ENCODE measurements around the gene METTL26. TPM values are rescaled to one million over a fixed set of nuclear protein-coding genes. Genes with fewer than 3 reads are reported as not detected.

Gene METTL26
- total RNA-seq, 4 donors from 2014 or later = 75.7 to 155 (median 111) TPM

DNA sequence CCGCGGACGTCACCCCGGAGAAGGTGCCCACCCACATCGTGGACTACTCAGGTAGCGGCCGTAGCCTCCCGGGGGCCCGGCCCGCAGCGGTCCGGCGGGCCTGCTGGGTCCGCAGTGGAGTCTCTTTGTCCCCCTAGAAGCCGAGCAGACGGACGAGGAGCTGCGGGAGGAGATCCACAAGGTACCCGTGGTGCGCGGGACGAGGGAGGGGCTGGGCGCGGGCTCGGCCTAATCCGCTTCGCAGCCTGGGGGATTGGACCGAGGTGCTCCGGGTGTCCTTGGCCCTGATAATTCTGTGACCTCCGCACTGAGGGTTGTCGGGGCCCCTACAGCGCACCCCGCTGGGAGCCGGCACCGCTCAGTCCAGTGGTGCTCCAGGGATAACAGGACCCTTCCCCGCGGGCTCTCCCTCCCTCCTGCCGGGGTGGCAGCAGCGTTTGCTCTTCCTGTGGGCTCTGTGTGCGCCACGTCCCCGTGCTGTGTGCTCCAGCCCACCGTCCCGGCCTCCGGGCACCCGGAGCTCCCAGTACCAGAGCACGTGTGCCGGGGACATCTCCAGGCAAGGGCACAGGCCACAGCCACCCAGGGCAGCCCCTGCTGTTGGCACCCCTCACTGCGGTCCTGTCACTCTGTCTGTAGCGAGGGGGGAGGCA lies 32.5 kb upstream of the METTL26 start:
- TF ChIP-seq, protein P1, sequence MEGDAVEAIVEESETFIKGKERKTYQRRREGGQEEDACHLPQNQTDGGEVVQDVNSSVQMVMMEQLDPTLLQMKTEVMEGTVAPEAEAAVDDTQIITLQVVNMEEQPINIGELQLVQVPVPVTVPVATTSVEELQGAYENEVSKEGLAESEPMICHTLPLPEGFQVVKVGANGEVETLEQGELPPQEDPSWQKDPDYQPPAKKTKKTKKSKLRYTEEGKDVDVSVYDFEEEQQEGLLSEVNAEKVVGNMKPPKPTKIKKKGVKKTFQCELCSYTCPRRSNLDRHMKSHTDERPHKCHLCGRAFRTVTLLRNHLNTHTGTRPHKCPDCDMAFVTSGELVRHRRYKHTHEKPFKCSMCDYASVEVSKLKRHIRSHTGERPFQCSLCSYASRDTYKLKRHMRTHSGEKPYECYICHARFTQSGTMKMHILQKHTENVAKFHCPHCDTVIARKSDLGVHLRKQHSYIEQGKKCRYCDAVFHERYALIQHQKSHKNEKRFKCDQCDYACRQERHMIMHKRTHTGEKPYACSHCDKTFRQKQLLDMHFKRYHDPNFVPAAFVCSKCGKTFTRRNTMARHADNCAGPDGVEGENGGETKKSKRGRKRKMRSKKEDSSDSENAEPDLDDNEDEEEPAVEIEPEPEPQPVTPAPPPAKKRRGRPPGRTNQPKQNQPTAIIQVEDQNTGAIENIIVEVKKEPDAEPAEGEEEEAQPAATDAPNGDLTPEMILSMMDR (IDR thresholded peaks at IDR 0.05) = no peak
- ATAC-seq (ENCODE audit: low FRiP score) = peak; percentile 12
- no peak for DNase-seq (ENCODE audit: low spot score)

DNA sequence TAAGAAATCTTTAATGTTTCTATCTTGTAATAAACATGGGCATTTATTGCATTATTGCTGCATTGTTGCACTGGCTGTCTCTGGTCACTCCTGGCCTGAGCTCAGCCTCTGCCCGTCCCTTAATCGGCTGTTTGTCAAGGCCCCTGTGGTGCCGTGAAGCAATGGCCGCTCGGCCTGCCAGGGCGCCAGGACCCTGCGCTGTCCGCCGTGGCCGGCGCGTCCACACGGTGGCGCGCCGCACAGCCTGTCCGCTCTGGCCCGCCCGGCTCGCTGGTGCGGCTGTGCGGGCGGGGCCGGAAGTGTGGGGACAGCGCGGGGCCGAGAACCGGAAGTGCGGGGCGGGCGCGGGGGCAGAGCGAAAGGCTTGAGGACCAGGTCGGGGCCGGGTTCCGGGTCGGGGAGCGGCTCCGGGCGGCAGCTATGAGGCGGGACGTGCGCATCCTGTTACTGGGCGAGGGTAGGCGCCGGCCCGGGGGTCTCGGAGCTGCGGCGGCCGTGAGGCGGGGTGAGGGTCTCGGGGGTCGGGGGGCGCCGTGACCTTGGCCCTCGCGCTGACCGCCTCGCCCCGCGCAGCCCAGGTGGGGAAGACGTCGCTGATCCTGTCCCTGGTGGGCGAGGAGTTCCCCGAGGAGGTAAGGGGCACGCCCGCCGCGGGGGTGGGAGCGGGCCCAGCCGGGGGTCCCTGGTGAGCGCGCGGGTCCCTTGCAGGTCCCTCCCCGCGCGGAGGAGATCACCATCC lies 31.8 kb upstream of the METTL26 start, which contains the start of gene RHOT2:
Gene RHOT2 (plus strand): TSS at position 353 of the 739 bp plus-strand sequence. CDS start 68 bp downstream, at position 421.
- peak; percentile 74 for DNase-seq (ENCODE audit: low spot score)

DNA sequence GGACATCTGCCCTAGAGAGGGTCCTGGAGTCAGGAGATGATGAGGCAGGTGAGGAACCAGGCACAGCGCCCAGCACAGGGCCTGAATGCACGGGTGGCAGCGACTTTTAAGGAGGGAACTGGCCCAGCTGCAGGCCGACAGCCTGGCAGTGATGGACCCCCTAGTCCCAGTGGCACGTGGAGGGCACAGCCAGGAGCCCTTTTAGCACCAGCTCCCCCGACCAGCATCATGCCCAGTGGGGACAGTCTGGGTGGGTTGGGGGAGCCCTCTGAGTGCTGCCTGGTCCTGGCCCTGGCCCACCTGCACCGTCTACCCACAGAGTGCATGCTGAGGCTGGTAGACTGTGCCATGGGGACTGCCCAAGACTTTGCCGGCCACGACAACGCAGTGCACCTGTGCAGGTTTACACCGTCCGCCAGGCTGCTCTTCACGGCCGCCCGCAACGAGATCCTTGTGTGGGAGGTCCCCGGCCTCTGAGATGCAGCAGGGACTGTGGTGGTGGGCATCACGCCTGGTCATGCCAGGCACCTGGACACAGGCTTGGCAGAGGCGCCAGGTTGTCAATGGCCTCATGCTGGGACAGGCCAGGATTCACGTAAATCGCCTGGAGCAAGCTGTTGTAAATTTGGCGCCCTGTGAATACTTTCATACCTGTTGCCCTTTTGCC lies 31.1 kb upstream of the METTL26 start:
- no peak for ATAC-seq (ENCODE audit: low FRiP score)
- TF ChIP-seq, protein P1 (IDR thresholded peaks at IDR 0.05) = no peak
- DNase-seq (ENCODE audit: low spot score) = no peak

More for the DNA sequence above, 31.8 kb upstream of the METTL26 start, which contains the start of gene RHOT2:
- TF ChIP-seq, protein P1 (IDR thresholded peaks at IDR 0.05) = peak in 2 of 3 donors; percentile 82 to 91
- ATAC-seq (ENCODE audit: low FRiP score) = peak; percentile 91

DNA sequence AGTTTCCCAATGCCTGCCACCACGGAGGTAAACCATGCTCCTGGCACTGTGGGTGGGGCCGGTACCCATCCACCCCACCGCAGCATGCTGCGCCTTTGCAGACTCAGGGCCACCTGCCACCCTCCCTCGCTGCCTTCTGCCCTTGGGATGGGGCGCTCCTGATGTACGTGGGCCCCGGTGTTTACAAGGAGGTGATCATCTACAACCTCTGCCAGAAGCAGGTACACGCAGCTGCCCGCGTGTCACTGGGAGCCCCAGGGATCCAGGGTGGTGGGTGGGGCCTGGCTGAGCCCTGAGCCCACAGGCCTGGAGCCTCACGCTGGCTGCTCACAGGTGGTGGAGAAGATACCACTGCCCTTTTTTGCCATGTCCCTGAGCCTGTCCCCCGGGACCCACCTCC lies 30.5 kb upstream of the METTL26 start:
- ATAC-seq (ENCODE audit: low FRiP score) (no peak), DNase-seq (ENCODE audit: low spot score) (no peak)
- TF ChIP-seq, protein P1 (IDR thresholded peaks at IDR 0.05) = no peak

DNA sequence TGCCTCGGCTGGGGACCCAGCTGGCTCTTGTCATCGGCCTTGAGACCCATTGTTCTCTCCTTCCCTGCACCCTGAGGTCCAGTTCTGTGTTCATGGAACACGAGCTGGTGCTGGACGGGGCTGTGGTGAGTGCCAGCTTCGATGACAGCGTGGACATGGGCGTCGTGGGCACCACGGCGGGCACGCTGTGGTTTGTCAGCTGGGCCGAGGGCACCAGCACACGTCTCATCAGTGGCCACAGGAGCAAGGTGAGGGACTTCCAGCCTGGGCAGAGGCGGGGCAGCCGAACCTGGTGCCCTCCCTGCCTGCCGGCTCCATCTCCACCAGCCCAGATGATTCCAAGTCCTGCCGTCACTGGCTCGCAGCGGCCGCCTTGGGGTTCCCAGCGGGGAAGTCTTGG lies 26.5 kb upstream of the METTL26 start:
- DNase-seq (ENCODE audit: low spot score) (no peak), ATAC-seq (ENCODE audit: low FRiP score) (no peak)
- TF ChIP-seq, protein P1 (IDR thresholded peaks at IDR 0.05) = no peak

DNA sequence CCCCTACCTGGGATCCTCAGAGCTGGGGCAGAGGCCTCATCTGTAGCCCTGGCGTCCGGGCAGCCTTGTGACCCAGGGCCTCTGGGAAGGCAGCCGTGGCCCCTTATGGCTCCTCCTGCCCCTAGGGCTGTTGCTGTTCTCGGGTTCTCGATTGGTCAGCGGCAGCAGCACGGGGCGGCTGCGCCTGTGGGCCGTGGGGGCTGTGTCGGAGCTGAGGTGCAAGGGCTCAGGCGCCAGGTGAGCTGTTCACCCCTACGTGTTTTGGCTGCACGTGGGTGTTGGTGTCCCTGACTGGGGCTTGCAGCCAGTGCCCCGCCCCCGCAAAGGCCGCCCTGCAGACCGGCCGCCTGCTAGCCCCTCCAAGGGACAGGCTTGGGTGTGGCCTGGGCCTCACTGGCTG lies 26.0 kb upstream of the METTL26 start:
- TF ChIP-seq, protein P1 (IDR thresholded peaks at IDR 0.05) = no peak
- ATAC-seq (ENCODE audit: low FRiP score) = no peak
- no peak for DNase-seq (ENCODE audit: low spot score)

Measured in omental fat pad (tissue), 4 donors.